ENCODE measurements around the gene RASSF1. TPM values are rescaled to one million over a fixed set of nuclear protein-coding genes. Genes with fewer than 3 reads are reported as not detected.

The RASSF1 gene
- total and polyA plus RNA-seq, 2 of the 13 experiments (the other 11 are each of a cell fraction or from before 2014, with no cell fraction given) = 10.2 to 27.5 TPM

DNA sequence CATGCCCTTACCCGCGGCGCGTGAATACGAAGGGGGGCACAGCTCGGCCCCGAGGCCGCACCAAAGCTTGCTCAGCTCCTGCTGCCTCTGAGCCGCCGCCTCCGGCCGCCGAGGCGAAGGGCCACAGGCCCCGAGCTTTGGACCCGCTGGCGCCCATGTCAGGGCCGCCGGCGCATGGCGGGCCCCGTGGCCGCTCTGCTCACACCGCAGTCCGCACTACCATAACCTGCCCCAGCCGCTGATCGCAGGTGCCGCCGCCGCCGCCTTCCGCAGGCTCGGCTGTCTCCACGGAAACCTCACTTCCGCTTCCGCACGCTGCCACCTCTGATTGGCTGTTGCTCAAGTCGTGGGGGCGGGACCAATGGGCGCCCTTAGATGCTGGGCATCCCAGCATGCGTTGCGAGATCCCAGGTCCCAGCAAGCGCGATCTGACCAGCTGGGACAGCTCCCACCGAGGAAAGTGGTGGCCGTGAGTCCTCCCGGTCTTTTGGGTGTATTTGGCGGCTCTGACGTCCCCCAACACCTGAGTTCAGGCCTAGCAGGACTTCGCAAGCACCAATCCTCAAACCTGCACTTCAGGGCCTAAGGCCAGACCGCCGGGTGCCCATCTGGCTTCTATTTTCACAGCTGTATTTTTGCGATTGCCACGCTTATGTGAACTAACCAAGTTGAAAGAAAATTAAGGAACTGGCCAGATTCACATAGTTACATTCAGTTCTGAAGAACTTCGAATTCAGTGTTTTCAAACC is 12.5 kb downstream of the RASSF1 start, which contains the start of gene TUSC2 (continued):
- TF ChIP-seq, protein P1, sequence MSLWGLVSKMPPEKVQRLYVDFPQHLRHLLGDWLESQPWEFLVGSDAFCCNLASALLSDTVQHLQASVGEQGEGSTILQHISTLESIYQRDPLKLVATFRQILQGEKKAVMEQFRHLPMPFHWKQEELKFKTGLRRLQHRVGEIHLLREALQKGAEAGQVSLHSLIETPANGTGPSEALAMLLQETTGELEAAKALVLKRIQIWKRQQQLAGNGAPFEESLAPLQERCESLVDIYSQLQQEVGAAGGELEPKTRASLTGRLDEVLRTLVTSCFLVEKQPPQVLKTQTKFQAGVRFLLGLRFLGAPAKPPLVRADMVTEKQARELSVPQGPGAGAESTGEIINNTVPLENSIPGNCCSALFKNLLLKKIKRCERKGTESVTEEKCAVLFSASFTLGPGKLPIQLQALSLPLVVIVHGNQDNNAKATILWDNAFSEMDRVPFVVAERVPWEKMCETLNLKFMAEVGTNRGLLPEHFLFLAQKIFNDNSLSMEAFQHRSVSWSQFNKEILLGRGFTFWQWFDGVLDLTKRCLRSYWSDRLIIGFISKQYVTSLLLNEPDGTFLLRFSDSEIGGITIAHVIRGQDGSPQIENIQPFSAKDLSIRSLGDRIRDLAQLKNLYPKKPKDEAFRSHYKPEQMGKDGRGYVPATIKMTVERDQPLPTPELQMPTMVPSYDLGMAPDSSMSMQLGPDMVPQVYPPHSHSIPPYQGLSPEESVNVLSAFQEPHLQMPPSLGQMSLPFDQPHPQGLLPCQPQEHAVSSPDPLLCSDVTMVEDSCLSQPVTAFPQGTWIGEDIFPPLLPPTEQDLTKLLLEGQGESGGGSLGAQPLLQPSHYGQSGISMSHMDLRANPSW (CRISPR knock-in tag; IDR thresholded peaks at IDR 0.05; ENCODE audit: borderline replicate concordance) = no peak
- TF ChIP-seq, protein P2, sequence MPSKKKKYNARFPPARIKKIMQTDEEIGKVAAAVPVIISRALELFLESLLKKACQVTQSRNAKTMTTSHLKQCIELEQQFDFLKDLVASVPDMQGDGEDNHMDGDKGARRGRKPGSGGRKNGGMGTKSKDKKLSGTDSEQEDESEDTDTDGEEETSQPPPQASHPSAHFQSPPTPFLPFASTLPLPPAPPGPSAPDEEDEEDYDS (CRISPR knock-in tag; IDR thresholded peaks at IDR 0.05) = peak; percentile 98
- no peak for TF ChIP-seq ZNF652 (CRISPR knock-in tag; IDR thresholded peaks at IDR 0.05; ENCODE audit: borderline replicate concordance, low read depth)
- TF ChIP-seq ZNF383 (CRISPR knock-in tag; IDR thresholded peaks at IDR 0.05; ENCODE audit: borderline replicate concordance) = no peak
- peak; percentile 60 for TF ChIP-seq IKZF4 (CRISPR knock-in tag; IDR thresholded peaks at IDR 0.05; ENCODE audit: borderline replicate concordance, low read depth, not compliant biosample characterization)
- peak; percentile 81 for TF ChIP-seq SMAD3 (CRISPR knock-in tag; IDR thresholded peaks at IDR 0.05)
- TF ChIP-seq HDAC1 (CRISPR knock-in tag; IDR thresholded peaks at IDR 0.05) = peak; percentile 95
- TF ChIP-seq HOXA5 (CRISPR knock-in tag; IDR thresholded peaks at IDR 0.05) = peak; percentile 47; the same call in 1 of the 2 replicates
- TF ChIP-seq ZNF772 (CRISPR knock-in tag; IDR thresholded peaks at IDR 0.05) = peak; percentile 56; the same call in 1 of the 2 replicates
- TF ChIP-seq ZNF317 (CRISPR knock-in tag; IDR thresholded peaks at IDR 0.05) = no peak
- no peak for TF ChIP-seq ZNF609 (CRISPR knock-in tag; IDR thresholded peaks at IDR 0.05; ENCODE audit: borderline replicate concordance)
- TF ChIP-seq, protein P3, sequence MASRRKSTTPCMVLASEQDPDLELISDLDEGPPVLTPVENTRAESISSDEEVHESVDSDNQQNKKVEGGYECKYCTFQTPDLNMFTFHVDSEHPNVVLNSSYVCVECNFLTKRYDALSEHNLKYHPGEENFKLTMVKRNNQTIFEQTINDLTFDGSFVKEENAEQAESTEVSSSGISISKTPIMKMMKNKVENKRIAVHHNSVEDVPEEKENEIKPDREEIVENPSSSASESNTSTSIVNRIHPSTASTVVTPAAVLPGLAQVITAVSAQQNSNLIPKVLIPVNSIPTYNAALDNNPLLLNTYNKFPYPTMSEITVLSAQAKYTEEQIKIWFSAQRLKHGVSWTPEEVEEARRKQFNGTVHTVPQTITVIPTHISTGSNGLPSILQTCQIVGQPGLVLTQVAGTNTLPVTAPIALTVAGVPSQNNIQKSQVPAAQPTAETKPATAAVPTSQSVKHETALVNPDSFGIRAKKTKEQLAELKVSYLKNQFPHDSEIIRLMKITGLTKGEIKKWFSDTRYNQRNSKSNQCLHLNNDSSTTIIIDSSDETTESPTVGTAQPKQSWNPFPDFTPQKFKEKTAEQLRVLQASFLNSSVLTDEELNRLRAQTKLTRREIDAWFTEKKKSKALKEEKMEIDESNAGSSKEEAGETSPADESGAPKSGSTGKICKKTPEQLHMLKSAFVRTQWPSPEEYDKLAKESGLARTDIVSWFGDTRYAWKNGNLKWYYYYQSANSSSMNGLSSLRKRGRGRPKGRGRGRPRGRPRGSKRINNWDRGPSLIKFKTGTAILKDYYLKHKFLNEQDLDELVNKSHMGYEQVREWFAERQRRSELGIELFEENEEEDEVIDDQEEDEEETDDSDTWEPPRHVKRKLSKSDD (CRISPR knock-in tag; IDR thresholded peaks at IDR 0.05; ENCODE audit: low read depth) = no peak
- no peak for TF ChIP-seq TRAFD1 (CRISPR knock-in tag; IDR thresholded peaks at IDR 0.05; ENCODE audit: borderline replicate concordance)
- TF ChIP-seq SAP130 (CRISPR knock-in tag; IDR thresholded peaks at IDR 0.05; ENCODE audit: low read depth) = peak; percentile 97
- no peak for TF ChIP-seq TGIF2 (CRISPR knock-in tag; IDR thresholded peaks at IDR 0.05)
